Activated T-cell treated with anti-CD3 and anti-CD28 coated beads, Interleukin-2, amount 50 U/mL, for 4 hours (primary cell): Measurements from ENCODE around the gene PLEKHH1. TPM values are rescaled to one million over a fixed set of nuclear protein-coding genes. Genes with fewer than 3 reads are reported as not detected.

Experiments
- ATAC-seq, 2 donors: fragments of 200-7000 bp; cut with Tn5 transposase; one replicate each; pipeline ENCODE4 v1.10.0; 2021
- DNase-seq: peaks from one replicate; pipeline ENCODE4 v3.0.0-alpha.2; 2020
- H3K27me3 Mint-ChIP-seq: one replicate; pipeline ENCODE4 v1.8.0; 2021; ENCODE audit warnings: low read depth, mixed read lengths
- H3K36me3 Mint-ChIP-seq: one replicate; pipeline ENCODE4 v1.8.0; 2022; ENCODE audit warnings: mixed read lengths; ENCODE audit not compliant: insufficient read depth
- H3K4me1 Mint-ChIP-seq: one replicate; pipeline ENCODE4 v1.8.0; 2021; ENCODE audit warnings: low read depth, mixed read lengths
- H3K4me3 Mint-ChIP-seq: one replicate; pipeline ENCODE4 v1.8.0; 2021; ENCODE audit warnings: mild to moderate bottlenecking, moderate library complexity, mixed read lengths
- H3K9me3 Mint-ChIP-seq: one replicate; pipeline ENCODE4 v1.8.0; 2021; ENCODE audit warnings: mixed read lengths
- total RNA-seq, 3 donors: library from RNA; stranded (reverse); gene quantifications; one replicate each; pipeline ENCODE4 v1.2.1, GENCODE V29; 2021

PLEKHH1 gene
- total RNA-seq, 3 donors from 2014 or later, result 1.1 to 2.3 (median 1.1) TPM

GRCh38 chr14:67516676-67517075 is 16.4 kb upstream of the PLEKHH1 start:
- peaks cover 5% of the 10 kb centered on the region for H3K27me3 Mint-ChIP-seq
- ATAC-seq (no peak), DNase-seq (no peak)
- H3K36me3 Mint-ChIP-seq, result no peaks in the 10 kb centered on the region
- H3K4me3 Mint-ChIP-seq, result peak overlapping the region; percentile 62
- no peaks in the 10 kb centered on the region for H3K9me3 Mint-ChIP-seq
- peaks cover 19% of the 10 kb centered on the region for H3K4me1 Mint-ChIP-seq

- Mint-ChIP-seq H3K4me3 (no peak overlapping the region), H3K36me3 (no peaks in the 10 kb centered on the region), H3K4me1 (peaks cover 19% of the 10 kb centered on the region), H3K9me3 (no peaks in the 10 kb centered on the region), H3K27me3 (peaks cover 6% of the 10 kb centered on the region)
- DNase-seq (no peak), ATAC-seq (no peak)
These were observed 16.0 kb upstream of the PLEKHH1 start for GRCh38 chr14:67517083-67517482.

- no peak for DNase-seq
- Mint-ChIP-seq H3K27me3 (peaks cover 21% of the 10 kb centered on the region), H3K9me3 (no peaks in the 10 kb centered on the region), H3K4me1 (peaks cover 7% of the 10 kb centered on the region), H3K36me3 (no peaks in the 10 kb centered on the region), H3K4me3 (no peak overlapping the region)
- ATAC-seq, result no peak
These were observed 13.7 kb upstream of the PLEKHH1 start for GRCh38 chr14:67519406-67519805.

GRCh38 chr14:67520482-67520881 is 12.6 kb upstream of the PLEKHH1 start:
- Mint-ChIP-seq H3K9me3 (no peaks in the 10 kb centered on the region), H3K4me3 (no peak overlapping the region), H3K36me3 (no peaks in the 10 kb centered on the region), H3K27me3 (peaks cover 29% of the 10 kb centered on the region), H3K4me1 (peaks cover 7% of the 10 kb centered on the region)
- ATAC-seq, result no peak
- no peak for DNase-seq

- no peaks in the 10 kb centered on the region for H3K9me3 Mint-ChIP-seq
- H3K27me3 Mint-ChIP-seq, result peaks cover 42% of the 10 kb centered on the region
- no peak for DNase-seq
- ATAC-seq, result no peak
- H3K4me3 Mint-ChIP-seq, result no peak overlapping the region
- peaks cover 2% of the 10 kb centered on the region for H3K4me1 Mint-ChIP-seq
- H3K36me3 Mint-ChIP-seq, result no peaks in the 10 kb centered on the region
These were observed 10.8 kb upstream of the PLEKHH1 start for GRCh38 chr14:67522270-67522669.

GRCh38 chr14:67523764-67524633 is 9.1 kb upstream of the PLEKHH1 start:
- Mint-ChIP-seq H3K27me3 (peaks cover 44% of the 10 kb centered on the region), H3K36me3 (no peaks in the 10 kb centered on the region), H3K4me1 (peaks cover 2% of the 10 kb centered on the region), H3K4me3 (no peak overlapping the region), H3K9me3 (no peaks in the 10 kb centered on the region)
- no peak for DNase-seq
- ATAC-seq, result no peak

GRCh38 chr14:67524634-67524963 is 8.5 kb upstream of the PLEKHH1 start:
- H3K9me3 Mint-ChIP-seq, result no peaks in the 10 kb centered on the region
- no peaks in the 10 kb centered on the region for H3K36me3 Mint-ChIP-seq
- peaks cover 44% of the 10 kb centered on the region for H3K27me3 Mint-ChIP-seq
- peaks cover 2% of the 10 kb centered on the region for H3K4me1 Mint-ChIP-seq
- ATAC-seq, result no peak
- no peak overlapping the region for H3K4me3 Mint-ChIP-seq
- DNase-seq, result no peak

- H3K4me3 Mint-ChIP-seq, result no peak overlapping the region
- DNase-seq (no peak), ATAC-seq (no peak)
- H3K9me3 Mint-ChIP-seq, result no peaks in the 10 kb centered on the region
- peaks cover 44% of the 10 kb centered on the region for H3K27me3 Mint-ChIP-seq
- peaks cover 2% of the 10 kb centered on the region for H3K4me1 Mint-ChIP-seq
- H3K36me3 Mint-ChIP-seq, result no peaks in the 10 kb centered on the region
These were observed 7.7 kb upstream of the PLEKHH1 start for GRCh38 chr14:67525389-67525788.

GRCh38 chr14:67526181-67526580 is 6.9 kb upstream of the PLEKHH1 start:
- Mint-ChIP-seq H3K4me3 (no peak overlapping the region), H3K27me3 (peaks cover 46% of the 10 kb centered on the region), H3K4me1 (peaks cover 2% of the 10 kb centered on the region), H3K9me3 (no peaks in the 10 kb centered on the region), H3K36me3 (no peaks in the 10 kb centered on the region)
- ATAC-seq (no peak), DNase-seq (no peak)

- DNase-seq, result peak; percentile 30
- H3K27me3 Mint-ChIP-seq, result peaks cover 43% of the 10 kb centered on the region
- peak; percentile 80 to 86 for ATAC-seq
- H3K4me1 Mint-ChIP-seq, result peaks cover 2% of the 10 kb centered on the region
- no peaks in the 10 kb centered on the region for H3K9me3 Mint-ChIP-seq
- H3K36me3 Mint-ChIP-seq, result no peaks in the 10 kb centered on the region
- no peak overlapping the region for H3K4me3 Mint-ChIP-seq
These were observed 6.2 kb upstream of the PLEKHH1 start for GRCh38 chr14:67526676-67527459.

- Mint-ChIP-seq H3K27me3 (peaks cover 43% of the 10 kb centered on the region), H3K36me3 (no peaks in the 10 kb centered on the region), H3K9me3 (no peaks in the 10 kb centered on the region), H3K4me1 (peaks cover 5% of the 10 kb centered on the region), H3K4me3 (no peak overlapping the region)
- ATAC-seq, result no peak
- DNase-seq, result no peak
These were observed 5.3 kb upstream of the PLEKHH1 start for GRCh38 chr14:67527756-67528155.

- Mint-ChIP-seq H3K9me3 (no peaks in the 10 kb centered on the region), H3K4me3 (no peak overlapping the region), H3K4me1 (peaks cover 5% of the 10 kb centered on the region), H3K27me3 (peaks cover 41% of the 10 kb centered on the region), H3K36me3 (no peaks in the 10 kb centered on the region)
- DNase-seq (no peak), ATAC-seq (no peak)
These were observed 4.8 kb upstream of the PLEKHH1 start for GRCh38 chr14:67528276-67528675.

- ATAC-seq (no peak), DNase-seq (no peak)
- Mint-ChIP-seq H3K4me3 (no peak overlapping the region), H3K36me3 (no peaks in the 10 kb centered on the region), H3K9me3 (no peaks in the 10 kb centered on the region), H3K4me1 (peaks cover 6% of the 10 kb centered on the region), H3K27me3 (peaks cover 41% of the 10 kb centered on the region)
These were observed 2.8 kb upstream of the PLEKHH1 start for GRCh38 chr14:67529947-67530935.

GRCh38 chr14:67532606-67532997 is 488 bp upstream of the PLEKHH1 start:
- peaks cover 5% of the 10 kb centered on the region for H3K4me1 Mint-ChIP-seq
- peaks cover 29% of the 10 kb centered on the region for H3K27me3 Mint-ChIP-seq
- no peaks in the 10 kb centered on the region for H3K36me3 Mint-ChIP-seq
- ATAC-seq (no peak), DNase-seq (no peak)
- no peaks in the 10 kb centered on the region for H3K9me3 Mint-ChIP-seq
- peak overlapping the region; percentile 64 for H3K4me3 Mint-ChIP-seq
